Measurements from ENCODE around the gene TENT4A.
"Not testable (repeated sequence)": the region's sequence is repeated elsewhere in the genome, so short reads cannot be mapped to it uniquely, and the experiment has no call there.

The TENT4A gene

GRCh38 chr5:6713274-6714225 lies at the start of gene TENT4A:
Gene TENT4A, plus strand, starts transcription at chr5:6713432. Its CDS starts 552 bp downstream, at chr5:6713984.
- TF ChIP-seq CTCF (IDR thresholded peaks at IDR 0.05; ENCODE audit: low read length, missing control alignments), result no peak
- H3K4me3 ChIP-seq (replicated peaks; ENCODE audit: low read depth, low read length), result peak within 1 kb of the TSS; percentile 70
- DNase-seq (ENCODE audit: low read depth), result no peak

- DNase-seq (ENCODE audit: low read depth), result no peak
- no peak for TF ChIP-seq CTCF (IDR thresholded peaks at IDR 0.05; ENCODE audit: low read length, missing control alignments)
- H3K4me3 ChIP-seq (replicated peaks; ENCODE audit: low read depth, low read length), result no peak overlapping the region
These were observed 46.5 kb upstream of the TENT4A start for GRCh38 chr5:6666762-6667161.

GRCh38 chr5:6667648-6668047 lies 45.6 kb upstream of the TENT4A start:
- DNase-seq (ENCODE audit: low read depth), result no peak
- no peak overlapping the region for H3K4me3 ChIP-seq (replicated peaks; ENCODE audit: low read depth, low read length)
- no peak for TF ChIP-seq CTCF (IDR thresholded peaks at IDR 0.05; ENCODE audit: low read length, missing control alignments)

GRCh38 chr5:6668717-6669116 lies 44.5 kb upstream of the TENT4A start:
- H3K4me3 ChIP-seq (replicated peaks; ENCODE audit: low read depth, low read length); DNase-seq (ENCODE audit: low read depth): not testable (repeated sequence)

- no peak for TF ChIP-seq CTCF (IDR thresholded peaks at IDR 0.05; ENCODE audit: low read length, missing control alignments)
- no peak for DNase-seq (ENCODE audit: low read depth)
- no peak overlapping the region for H3K4me3 ChIP-seq (replicated peaks; ENCODE audit: low read depth, low read length)
These were observed 40.2 kb upstream of the TENT4A start for GRCh38 chr5:6673031-6673430.

- TF ChIP-seq CTCF (IDR thresholded peaks at IDR 0.05; ENCODE audit: low read length, missing control alignments), result no peak
- DNase-seq (ENCODE audit: low read depth), result no peak
- H3K4me3 ChIP-seq (replicated peaks; ENCODE audit: low read depth, low read length), result no peak overlapping the region
These were observed 39.3 kb upstream of the TENT4A start for GRCh38 chr5:6673963-6674362.

- no peak for TF ChIP-seq CTCF (IDR thresholded peaks at IDR 0.05; ENCODE audit: low read length, missing control alignments)
- H3K4me3 ChIP-seq (replicated peaks; ENCODE audit: low read depth, low read length), result no peak overlapping the region
- DNase-seq (ENCODE audit: low read depth), result no peak
These were observed 38.8 kb upstream of the TENT4A start for GRCh38 chr5:6674421-6674820.

All from fibroblast of pulmonary artery (primary cell).